ENCODE results near the gene LIN7B. TPM values are rescaled to one million over a fixed set of nuclear protein-coding genes. Genes with fewer than 3 reads are reported as not detected.

LIN7B gene
- total and polyA plus RNA-seq, 2 of the 13 experiments (the other 11 are each of a cell fraction or from before 2014, with no cell fraction given): 5.3 to 7.6 TPM

- WGBS (ENCODE audit: low lambda C conversion rate): 83% methylated on average over 9 of the region's 30 CpGs
- TF ChIP-seq CTCF (CRISPR knock-in tag; IDR thresholded peaks at IDR 0.05) (peak; percentile 19; the same call in 1 of the 2 replicates), MEIS2 (CRISPR knock-in tag; IDR thresholded peaks at IDR 0.05) (no peak), ZNF687 (CRISPR knock-in tag; IDR thresholded peaks at IDR 0.05) (0 out of 2 replicates have a peak, but pooled peaks have one; percentile 7), WIZ (CRISPR knock-in tag; IDR thresholded peaks at IDR 0.05) (no peak), ZBTB37 (CRISPR knock-in tag; IDR thresholded peaks at IDR 0.05) (no peak), RERE (CRISPR knock-in tag; IDR thresholded peaks at IDR 0.05; ENCODE audit: low read depth) (no peak), ZNF431 (CRISPR knock-in tag; IDR thresholded peaks at IDR 0.05; ENCODE audit: borderline replicate concordance, low read depth) (no peak), PTBP1 (IDR thresholded peaks at IDR 0.05; ENCODE audit: low read depth, low read length, poor library complexity, severe bottlenecking) (no peak), HNRNPH1 (optimal IDR thresholded peaks at IDR 0.05; ENCODE audit: low read depth, low read length) (no peak), MAFK (conservative IDR thresholded peaks at IDR 0.05 in 1 of 2, IDR thresholded peaks at IDR 0.05 in 1 of 2; ENCODE audit: low read length in 2 of 2) (no peak), ZKSCAN1 (IDR thresholded peaks at IDR 0.05; ENCODE audit: low read length) (no peak)
These were observed 51.7 kb downstream of the LIN7B start for GRCh38 chr19:49165865-49166301.

More at GRCh38 chr19:49165865-49166301, 51.7 kb downstream of the LIN7B start:
- no peak for DNase-seq (ENCODE audit: low spot score)
- CTCF ChIA-PET (ENCODE audit: low intra/inter-chr PET ratio, low total read pairs): no interaction called here
- POLR2A ChIA-PET: no interaction called here
- no TSS peak for BruUV-seq (replicated peaks)
- H3K4me3 ChIP-seq (replicated peaks in 1 of 3; ENCODE audit: insufficient read depth in 1 of 3, low read depth in 2 of 3, low read length in 3 of 3): no peak overlapping the region
- in situ Hi-C loops (cut with HindIII; ENCODE audit: extremely low pct_ligation_motif_present, low pct_unique_long_range_greater_than_20kb) (no loop called here), intact Hi-C loops (cut with micrococcal nuclease; ENCODE audit: unreplicated experiment) (no loop called here)
- H4K20me1 ChIP-seq (ENCODE audit: insufficient read depth, low read length): no peaks in the 10 kb centered on the region
- ATAC-seq: peak; percentile 45
- H3K4me2 ChIP-seq (ENCODE audit: low read depth, low read length): no peak overlapping the region
- peaks cover 22% of the 10 kb centered on the region for H3K4me1 ChIP-seq (ENCODE audit: insufficient read depth, low read length)
- H3K36me3 ChIP-seq (replicated peaks in 1 of 2; ENCODE audit: control insufficient read depth in 1 of 2, insufficient read depth in 2 of 2, low read length in 2 of 2): no peaks in the 10 kb centered on the region
- no peak overlapping the region for H2AFZ ChIP-seq (ENCODE audit: low read length)
- no peaks in the 10 kb centered on the region for H3K27me3 ChIP-seq (ENCODE audit: control insufficient read depth in 1 of 2, insufficient read depth in 2 of 2, low read length in 2 of 2)
- no peaks in the 10 kb centered on the region for H3K79me2 ChIP-seq (ENCODE audit: insufficient read depth, low read length)
- no peak for FAIRE-seq
- no peak overlapping the region for H3K9ac ChIP-seq (ENCODE audit: insufficient read depth, low read depth, low read length)
- H3K27ac ChIP-seq (ENCODE audit: extremely low read length, insufficient read depth, low read length): no peak overlapping the region
- no peaks in the 10 kb centered on the region for H3K9me3 ChIP-seq (ENCODE audit: low read length)

Data from HepG2 (cell line).